SK-N-SH (cell line): ENCODE results near the gene ATP11A. TPM values are rescaled to one million over a fixed set of nuclear protein-coding genes. Genes with fewer than 3 reads are reported as not detected.

Experiments used
- CTCF ChIA-PET: fragments of 300-600, 350-600 bp; formaldehyde crosslinking; extraction: SDS; loops from one replicate; lab custom pipeline; 2021; lab: Yijun Ruan, JAX
- POLR2A ChIA-PET: fragments of 350-600 bp; sonication (Branson Sonifier 250); formaldehyde crosslinking; extraction: SDS; loops from one replicate; lab custom pipeline; 2020; ENCODE audit warnings: antibody characterized with exemption, inconsistent platforms; lab: Yijun Ruan, JAX
- DNase-seq: peaks from one replicate; pipeline ENCODE4 v3.0.0; 2012
- H2AFZ ChIP-seq: fragments of 200-600 bp; sonication (generic); 2 replicates; pipeline ENCODE4 v1.8.1; 2016; ENCODE audit warnings: antibody characterized with exemption, mild to moderate bottlenecking, low read depth
- H3F3A ChIP-seq: fragments of 200-600 bp; sonication (generic); replicated peaks from 2 replicates; pipeline ENCODE3; 2016; ENCODE audit warnings: antibody characterized with exemption, mild to moderate bottlenecking; ENCODE audit not compliant: insufficient read depth
- H3K27ac ChIP-seq, 2 experiments: fragments of 200-500 bp in 1 of 2; fragments of 200-600 bp in 1 of 2; sonication (Bioruptor generic) in 1 of 2; sonication (generic), shearing (Covaris generic) in 1 of 2; 2 replicates each; pipeline versions ENCODE4 v1.5.1 to v1.6.1; 2014 to 2016; ENCODE audit warnings: low read depth in 2 of 2, inconsistent platforms in 1 of 2, low read length in 1 of 2, mild to moderate bottlenecking in 1 of 2, mixed read lengths in 1 of 2
- H3K27me3 ChIP-seq: fragments of 200-600 bp; sonication (generic), shearing (Covaris generic); 2 replicates; pipeline ENCODE4 v1.6.1; 2016; ENCODE audit warnings: mixed run types; ENCODE audit not compliant: insufficient read depth
- H3K36me3 ChIP-seq, 2 experiments: fragments of 200-500 bp in 1 of 2; fragments of 200-600 bp in 1 of 2; sonication (Bioruptor generic) in 1 of 2; sonication (generic) in 1 of 2; replicated peaks in 1 of 2; 2 replicates each; pipeline versions ENCODE3 to v1.5.1; 2014 to 2016; ENCODE audit warnings: low read length in 1 of 2, mild to moderate bottlenecking in 1 of 2; ENCODE audit not compliant: insufficient read depth in 2 of 2, control insufficient read depth in 1 of 2
- H3K4me1 ChIP-seq, 2 experiments: fragments of 200-500 bp in 1 of 2; fragments of 200-600 bp in 1 of 2; sonication (Bioruptor generic) in 1 of 2; sonication (generic), shearing (Covaris generic) in 1 of 2; 2 replicates each; pipeline versions ENCODE4 v1.5.1 to v1.6.1; 2014 to 2016; ENCODE audit warnings: low read depth in 1 of 2, low read length in 1 of 2, mixed run types in 1 of 2; ENCODE audit not compliant: insufficient read depth in 2 of 2, control insufficient read depth in 1 of 2
- H3K4me2 ChIP-seq: fragments of 200-600 bp; sonication (generic), shearing (Covaris generic); 2 replicates; pipeline ENCODE4 v1.6.1; 2017; ENCODE audit warnings: mixed run types
- H3K4me3 ChIP-seq, 2 experiments: fragments of 200-500 bp in 1 of 2; fragments of 200-600 bp in 1 of 2; sonication (Bioruptor generic) in 1 of 2; sonication (generic), shearing (Covaris generic) in 1 of 2; 2 replicates each; pipeline versions ENCODE4 v1.5.1 to v1.8.1; 2014 to 2016; ENCODE audit warnings: low read depth in 2 of 2, inconsistent platforms in 1 of 2, low read length in 1 of 2, mild to moderate bottlenecking in 1 of 2, mixed read lengths in 1 of 2, moderate library complexity in 1 of 2
- H3K79me2 ChIP-seq: fragments of 200-600 bp; sonication (generic); 2 replicates; pipeline ENCODE4 v1.8.1; 2017; ENCODE audit warnings: mild to moderate bottlenecking; ENCODE audit not compliant: insufficient read depth
- H3K9ac ChIP-seq: fragments of 200-600 bp; sonication (generic); 2 replicates; pipeline ENCODE4 v1.6.1; 2017; ENCODE audit warnings: mixed run types
- H3K9me2 ChIP-seq: fragments of 200-600 bp; sonication (generic); 2 replicates; pipeline ENCODE4 v1.6.1; 2017; ENCODE audit warnings: mixed run types
- H3K9me3 ChIP-seq: fragments of 200-600 bp; sonication (generic); 2 replicates; pipeline ENCODE4 v1.6.1; 2017; ENCODE audit warnings: mixed run types, mild to moderate bottlenecking, moderate library complexity
- H4K20me1 ChIP-seq: fragments of 200-600 bp; sonication (generic); 2 replicates; pipeline ENCODE4 v1.6.1; 2017; ENCODE audit warnings: mild to moderate bottlenecking, mixed run types; ENCODE audit not compliant: insufficient read depth
- CTCF ChIP-seq: fragments of 200-600 bp; sonication (generic); IDR thresholded peaks from 2 replicates; pipeline ENCODE4 v1.6.1; 2017; ENCODE audit warnings: antibody characterized with exemption, mild to moderate bottlenecking, moderate library complexity
- ELF1 ChIP-seq: IDR thresholded peaks from 2 replicates; pipeline ENCODE4 v1.4.0; 2012
- EZH2phosphoT487 ChIP-seq: fragments of 200-600 bp; sonication (generic); IDR thresholded peaks from 2 replicates; pipeline ENCODE4 v1.6.1; 2017; ENCODE audit warnings: low read depth, mixed run types, mild to moderate bottlenecking, antibody characterized with exemption, moderate library complexity, borderline replicate concordance
- FOSL2 ChIP-seq: IDR thresholded peaks from 2 replicates; pipeline ENCODE4 v1.4.0; 2012; ENCODE audit warnings: low read depth, mild to moderate bottlenecking, moderate library complexity, borderline replicate concordance
- GABPA ChIP-seq: IDR thresholded peaks from 2 replicates; pipeline ENCODE4 v1.4.0; 2012; ENCODE audit warnings: low read depth, mild to moderate bottlenecking
- JUND ChIP-seq: IDR thresholded peaks from 2 replicates; pipeline ENCODE4 v1.4.0; 2012
- MEF2A ChIP-seq: IDR thresholded peaks from 2 replicates; pipeline ENCODE4 v1.4.0; 2012; ENCODE audit warnings: low read depth, borderline replicate concordance
- NRF1 ChIP-seq: IDR thresholded peaks from 2 replicates; pipeline ENCODE4 v1.6.1; 2012; ENCODE audit warnings: low read depth, mild to moderate bottlenecking, low read length
- RCOR1 ChIP-seq: fragments of 150-350 bp; IDR thresholded peaks from 2 replicates; pipeline ENCODE4 v1.6.1; 2017; ENCODE audit warnings: antibody characterized with exemption, low read length
- RXRA ChIP-seq: IDR thresholded peaks from 2 replicates; pipeline ENCODE4 v1.4.0; 2012; ENCODE audit warnings: low read depth, mild to moderate bottlenecking, borderline replicate concordance
- SMC3 ChIP-seq: IDR thresholded peaks from 2 replicates; pipeline ENCODE4 v1.6.1; 2012; ENCODE audit warnings: low read depth, low read length, improper control_type of control experiment
- TAF1 ChIP-seq: IDR thresholded peaks from 2 replicates; pipeline ENCODE4 v1.6.1; 2012; ENCODE audit warnings: low read depth, mild to moderate bottlenecking, low read length, moderate library complexity, borderline replicate concordance
- USF1 ChIP-seq: IDR thresholded peaks from 2 replicates; pipeline ENCODE4 v1.4.0; 2012; ENCODE audit warnings: low read depth, borderline replicate concordance
- WGBS: methylation state at CpG from one replicate; pipeline ENCODE4 v1.1.6; 2017; ENCODE audit warnings: low lambda C conversion rate; 5-methylcytosine and 5-hydroxymethylcytosine counted together
- polyA plus RNA-seq, 3 experiments: library from polyadenylated mRNA; depleted of rRNA; stranded (reverse); fragments of >200 nt; gene quantifications; 2 replicates each; pipeline ENCODE4 v1.2.3, GENCODE V29; 2012
- TF ChIP-seq, protein P1 (sequence below): IDR thresholded peaks from 2 replicates; pipeline ENCODE4 v1.6.1; 2012; ENCODE audit warnings: mild to moderate bottlenecking, low read depth, low read length, moderate library complexity

ATP11A gene
- polyA plus RNA-seq, 1 of the 3 experiments (the other 2 are of a cell fraction): 4.1 TPM

DNA sequence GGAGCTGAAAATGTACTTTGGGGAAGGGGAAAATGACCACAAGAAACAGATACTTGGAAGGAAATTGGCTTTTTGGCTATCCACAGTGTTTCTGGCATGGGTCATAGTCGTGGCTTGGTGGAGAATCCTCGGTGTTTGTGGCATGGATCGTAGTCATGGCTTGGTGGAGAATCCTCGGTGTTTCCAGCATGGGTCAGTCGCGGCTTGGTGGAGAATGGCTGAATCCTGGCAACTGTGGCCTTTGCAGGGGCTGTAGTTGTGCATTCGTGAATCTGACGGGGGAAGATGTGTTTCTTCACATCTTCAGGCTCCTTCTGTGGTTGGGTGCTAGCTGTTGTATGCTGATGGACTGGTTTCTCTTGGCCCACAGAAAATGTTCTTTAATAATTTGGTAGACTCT, 217.4 kb downstream of the ATP11A start:
- ChIA-PET CTCF (no interaction called here), POLR2A (no interaction called here)
- H3K9me3 ChIP-seq: no peaks in the 10 kb centered on the region
- no peak overlapping the region for H2AFZ ChIP-seq
- no peaks in the 10 kb centered on the region for H3F3A ChIP-seq
- H3K79me2 ChIP-seq: no peaks in the 10 kb centered on the region
- no peaks in the 10 kb centered on the region for H3K36me3 ChIP-seq
- no peak for DNase-seq
- no peaks in the 10 kb centered on the region; the same call in 1 of the 2 replicates for H3K27me3 ChIP-seq
- H3K4me1 ChIP-seq: peaks cover 0 to 15% of the 10 kb centered on the region in 2 experiments; a peak in 1 of 4 replicates
- TF ChIP-seq, protein P1, sequence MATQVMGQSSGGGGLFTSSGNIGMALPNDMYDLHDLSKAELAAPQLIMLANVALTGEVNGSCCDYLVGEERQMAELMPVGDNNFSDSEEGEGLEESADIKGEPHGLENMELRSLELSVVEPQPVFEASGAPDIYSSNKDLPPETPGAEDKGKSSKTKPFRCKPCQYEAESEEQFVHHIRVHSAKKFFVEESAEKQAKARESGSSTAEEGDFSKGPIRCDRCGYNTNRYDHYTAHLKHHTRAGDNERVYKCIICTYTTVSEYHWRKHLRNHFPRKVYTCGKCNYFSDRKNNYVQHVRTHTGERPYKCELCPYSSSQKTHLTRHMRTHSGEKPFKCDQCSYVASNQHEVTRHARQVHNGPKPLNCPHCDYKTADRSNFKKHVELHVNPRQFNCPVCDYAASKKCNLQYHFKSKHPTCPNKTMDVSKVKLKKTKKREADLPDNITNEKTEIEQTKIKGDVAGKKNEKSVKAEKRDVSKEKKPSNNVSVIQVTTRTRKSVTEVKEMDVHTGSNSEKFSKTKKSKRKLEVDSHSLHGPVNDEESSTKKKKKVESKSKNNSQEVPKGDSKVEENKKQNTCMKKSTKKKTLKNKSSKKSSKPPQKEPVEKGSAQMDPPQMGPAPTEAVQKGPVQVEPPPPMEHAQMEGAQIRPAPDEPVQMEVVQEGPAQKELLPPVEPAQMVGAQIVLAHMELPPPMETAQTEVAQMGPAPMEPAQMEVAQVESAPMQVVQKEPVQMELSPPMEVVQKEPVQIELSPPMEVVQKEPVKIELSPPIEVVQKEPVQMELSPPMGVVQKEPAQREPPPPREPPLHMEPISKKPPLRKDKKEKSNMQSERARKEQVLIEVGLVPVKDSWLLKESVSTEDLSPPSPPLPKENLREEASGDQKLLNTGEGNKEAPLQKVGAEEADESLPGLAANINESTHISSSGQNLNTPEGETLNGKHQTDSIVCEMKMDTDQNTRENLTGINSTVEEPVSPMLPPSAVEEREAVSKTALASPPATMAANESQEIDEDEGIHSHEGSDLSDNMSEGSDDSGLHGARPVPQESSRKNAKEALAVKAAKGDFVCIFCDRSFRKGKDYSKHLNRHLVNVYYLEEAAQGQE: no peak
- no peak overlapping the region for H3K27ac ChIP-seq
- H3K9me2 ChIP-seq: no peaks in the 10 kb centered on the region
- 42% methylated on average over 3 of the region's 8 CpGs for whole genome bisulfite sequencing
- no peak overlapping the region for H3K9ac ChIP-seq
- H3K4me2 ChIP-seq: no peak overlapping the region
- H4K20me1 ChIP-seq: no peaks in the 10 kb centered on the region
- no peak overlapping the region for H3K4me3 ChIP-seq

DNA sequence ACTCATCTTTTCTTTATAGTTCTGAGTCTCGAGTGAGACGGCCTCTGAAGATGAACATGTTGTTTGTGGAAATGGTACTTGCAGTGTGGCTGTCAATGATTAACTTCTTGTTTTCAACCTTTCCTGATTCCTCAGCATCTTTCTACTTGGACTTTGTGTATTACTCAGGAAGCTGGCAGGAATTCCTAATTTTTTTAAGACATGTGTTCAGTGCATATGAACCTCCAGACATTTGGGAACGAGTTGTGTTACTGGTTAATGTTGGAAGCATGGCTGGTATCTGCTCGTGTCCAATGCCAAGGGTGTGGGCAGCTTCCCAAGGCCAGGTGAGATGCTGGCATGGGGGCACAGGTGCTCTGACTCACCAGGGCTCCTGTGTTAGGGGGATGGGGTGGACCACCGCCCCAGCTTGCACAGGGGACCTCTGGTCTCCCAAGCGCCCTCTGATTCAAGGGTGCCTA, 218.1 kb downstream of the ATP11A start:
- no peaks in the 10 kb centered on the region for H3F3A ChIP-seq
- H4K20me1 ChIP-seq: no peaks in the 10 kb centered on the region
- POLR2A ChIA-PET: no interaction called here
- no peak overlapping the region for H3K4me2 ChIP-seq
- no peaks in the 10 kb centered on the region for H3K9me2 ChIP-seq
- H3K9ac ChIP-seq: no peak overlapping the region
- H3K27me3 ChIP-seq: no peaks in the 10 kb centered on the region; the same call in 1 of the 2 replicates
- H3K9me3 ChIP-seq: no peaks in the 10 kb centered on the region
- WGBS: 70% methylated on average over 4 of the region's 6 CpGs
- H3K27ac ChIP-seq: no peak overlapping the region
- H3K4me1 ChIP-seq: peaks cover 0 to 10% of the 10 kb centered on the region in 2 experiments; a peak in 1 of 4 replicates
- no peak overlapping the region for H2AFZ ChIP-seq
- TF ChIP-seq RXRA: no peak
- no peak for TF ChIP-seq MEF2A
- no peak for TF ChIP-seq SMC3
- no peak for TF ChIP-seq ELF1
- no peak for TF ChIP-seq TAF1
- TF ChIP-seq NRF1: no peak
- TF ChIP-seq GABPA: no peak
- no peak for TF ChIP-seq USF1
- no peak for TF ChIP-seq FOSL2
- no peak for TF ChIP-seq EZH2phosphoT487
- no peak for TF ChIP-seq RCOR1
- no peak for TF ChIP-seq CTCF
- no peak for TF ChIP-seq JUND
- TF ChIP-seq, all 33 proteins: peak for 0
- Histone ChIP-seq H3K4me3 (no peak overlapping the region), H3K36me3 (no peaks in the 10 kb centered on the region), H3K79me2 (no peaks in the 10 kb centered on the region)
- CTCF ChIA-PET: no interaction called here
- no peak for DNase-seq
